HG02870 (cell line): ENCODE measurements around the gene IQSEC1.

Source experiments
- ATAC-seq: cut with Tn5 transposase; IDR thresholded peaks from one replicate; pipeline ENCODE4 v1.9.1; 2021; ENCODE audit warnings: mild to moderate bottlenecking, moderate library complexity; ENCODE audit not compliant: unreplicated experiment

IQSEC1 gene

GRCh38 chr3:12902181-12902999, 170.8 kb downstream of the IQSEC1 start:
- no peak for ATAC-seq

DNA sequence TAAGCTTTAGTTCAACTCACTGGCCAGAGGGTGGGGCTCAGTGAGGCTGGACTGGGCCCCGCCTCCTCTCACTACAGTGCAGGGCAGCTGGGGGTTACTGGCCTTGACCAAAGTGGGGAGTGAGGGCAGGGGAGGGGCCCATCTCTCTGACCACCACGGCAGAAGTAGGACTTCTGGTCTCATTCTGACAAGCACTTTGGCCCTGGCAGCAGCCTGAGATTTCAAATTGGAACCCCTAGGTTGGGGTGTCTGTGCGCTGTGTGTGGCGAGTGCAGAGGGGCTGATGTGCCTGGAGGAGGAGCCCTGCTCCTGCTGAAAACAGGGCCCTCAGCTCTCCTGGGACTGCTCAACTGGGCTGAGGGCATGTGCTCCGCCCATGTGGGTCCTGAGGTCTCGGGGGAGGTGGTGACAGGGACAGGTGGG, 171.6 kb downstream of the IQSEC1 start:
- ATAC-seq = no peak

DNA sequence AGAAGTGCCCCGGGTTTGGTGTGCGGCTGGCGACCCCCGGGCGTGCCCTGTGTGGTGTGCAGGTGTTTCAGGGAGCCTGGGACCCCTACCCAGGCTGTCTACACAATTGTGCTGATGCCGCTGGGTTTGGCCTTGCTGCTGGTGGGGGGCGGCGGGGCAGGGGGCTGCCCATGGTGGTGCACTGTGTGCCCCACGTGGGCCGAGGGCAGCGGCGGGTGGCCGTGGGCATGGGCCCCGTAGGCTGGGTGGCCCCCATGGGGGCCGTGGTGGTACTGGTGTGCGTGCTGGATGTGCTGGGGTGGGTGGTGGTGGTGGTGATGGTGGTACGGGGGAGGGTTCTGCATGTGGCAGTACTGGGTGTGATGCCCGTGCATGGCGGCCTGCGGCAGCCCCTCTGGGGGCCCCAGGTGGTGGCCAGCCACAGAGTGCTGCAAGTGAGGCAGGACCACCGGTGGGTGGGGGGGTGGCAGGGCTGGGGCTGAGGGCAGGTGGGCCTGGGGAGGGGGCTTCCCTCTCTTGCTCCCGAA, 172.3 kb downstream of the IQSEC1 start:
- no peak for ATAC-seq

GRCh38 chr3:12898965-12899755, 174.1 kb downstream of the IQSEC1 start:
- no peak for ATAC-seq

DNA sequence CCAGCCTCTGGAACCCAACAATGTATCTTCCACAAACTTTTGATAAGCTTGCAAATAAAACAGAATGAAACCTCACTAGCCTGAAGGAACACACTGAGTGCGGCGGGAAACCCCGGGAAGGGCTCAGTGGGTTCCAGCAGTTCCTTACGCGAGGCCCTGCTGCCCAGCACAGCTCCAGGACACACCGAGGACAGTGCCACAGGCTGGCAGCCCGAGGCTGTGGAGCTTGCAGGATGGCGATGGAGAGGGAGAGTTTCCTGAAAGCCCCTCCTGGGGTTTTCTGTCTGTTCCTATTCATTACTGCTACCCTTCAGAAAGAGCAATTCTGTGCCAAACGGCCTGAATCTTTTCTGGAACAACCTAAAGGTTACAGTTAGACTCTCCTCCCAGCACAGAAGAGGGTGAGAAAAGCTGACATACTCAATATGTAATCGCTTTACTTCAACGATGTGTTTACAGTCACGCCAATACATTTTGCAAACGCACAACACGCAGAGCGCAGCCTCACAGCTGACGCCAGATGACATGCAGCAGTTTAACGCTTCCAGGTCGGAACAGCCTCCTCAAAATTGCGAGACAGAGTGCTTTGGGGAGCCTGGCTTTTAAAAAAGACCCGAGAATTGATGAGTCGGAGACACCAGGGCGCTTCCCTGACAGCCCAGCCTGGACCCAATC, 174.8 kb downstream of the IQSEC1 start:
- ATAC-seq = no peak

DNA sequence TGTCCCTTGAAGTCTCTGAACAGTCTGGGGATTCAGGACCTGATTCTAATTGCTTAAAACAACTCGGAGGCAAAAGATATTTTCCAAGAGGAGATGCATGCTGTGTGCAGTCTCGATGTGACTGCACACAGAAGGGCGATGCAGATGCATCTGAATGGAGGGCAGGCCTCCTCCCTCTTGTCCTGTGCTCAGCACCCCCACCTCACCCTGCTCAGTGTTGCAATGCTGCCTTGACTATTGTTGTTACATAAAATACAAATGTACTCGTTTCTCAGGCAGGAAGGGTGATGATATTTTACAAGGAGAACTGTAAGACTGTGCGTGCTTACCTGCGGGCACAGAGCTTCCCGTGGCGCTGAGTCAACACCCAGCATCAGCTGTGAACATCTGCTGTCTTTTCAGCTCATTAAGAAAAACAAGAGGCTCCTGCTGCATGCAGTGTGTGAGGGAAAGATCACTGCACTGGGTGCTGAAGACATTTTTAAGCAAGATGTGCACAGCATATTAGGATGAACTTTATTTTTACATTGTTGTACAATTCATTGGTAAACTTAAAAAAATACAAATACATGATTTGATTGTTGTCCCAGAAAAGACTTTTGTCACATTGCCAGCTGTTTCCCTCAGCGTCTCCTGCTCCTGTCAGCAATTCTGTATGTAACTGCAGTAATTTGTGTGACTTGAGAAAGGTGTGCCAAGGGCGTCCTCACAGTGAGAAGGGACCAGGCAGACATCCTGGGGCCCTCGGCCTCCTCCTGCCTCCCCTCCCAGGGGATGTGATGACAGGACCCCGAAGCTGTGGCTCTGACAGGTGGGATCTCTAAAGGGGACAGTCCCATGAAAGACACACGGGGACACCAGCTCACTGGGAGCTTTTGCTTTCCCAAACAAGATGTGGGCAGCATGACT, 175.6 kb downstream of the IQSEC1 start:
- no peak for ATAC-seq

DNA sequence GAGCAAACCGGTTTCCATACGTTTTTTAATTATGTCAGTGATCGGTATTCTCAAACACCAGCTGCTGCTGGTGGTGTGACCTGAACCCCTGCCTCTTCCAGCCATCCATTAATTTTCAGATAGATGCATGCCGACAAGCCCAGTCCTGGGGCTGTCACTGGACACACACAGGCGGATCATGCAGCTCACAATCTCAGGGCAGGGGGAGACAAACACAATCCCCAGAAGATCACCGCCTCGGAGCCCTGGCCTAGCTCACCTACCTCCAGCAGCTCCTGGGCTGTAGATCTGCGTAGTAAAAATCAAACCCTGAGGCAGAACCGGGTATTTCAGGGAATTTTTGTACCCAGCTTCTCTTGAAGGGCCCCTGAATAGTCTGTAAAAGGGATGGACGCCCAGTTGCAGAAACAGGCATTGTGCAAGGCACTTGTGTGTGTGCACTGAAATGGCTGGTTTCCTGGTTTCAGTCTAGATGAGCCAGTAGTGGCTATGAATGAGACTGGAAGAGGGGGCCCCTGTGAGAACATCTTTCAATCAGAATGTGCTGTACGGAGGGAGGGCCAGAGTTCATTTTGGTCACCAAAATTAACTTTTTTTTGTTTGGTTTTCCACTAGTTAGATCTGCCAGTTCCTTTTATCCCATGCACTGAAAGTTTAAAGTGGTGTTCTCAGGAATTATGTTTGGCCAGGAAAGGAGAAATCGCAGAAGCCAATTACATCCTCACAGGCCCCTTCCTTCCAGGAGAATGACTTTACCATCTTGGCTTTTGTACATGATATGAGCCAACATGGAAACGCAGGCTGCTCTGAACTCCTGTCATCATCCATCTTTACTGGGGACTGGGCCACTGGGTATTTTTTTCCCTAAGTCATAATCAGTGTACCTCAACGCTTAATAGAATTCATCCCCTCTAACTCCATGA, 176.9 kb downstream of the IQSEC1 start:
- ATAC-seq = no peak

DNA sequence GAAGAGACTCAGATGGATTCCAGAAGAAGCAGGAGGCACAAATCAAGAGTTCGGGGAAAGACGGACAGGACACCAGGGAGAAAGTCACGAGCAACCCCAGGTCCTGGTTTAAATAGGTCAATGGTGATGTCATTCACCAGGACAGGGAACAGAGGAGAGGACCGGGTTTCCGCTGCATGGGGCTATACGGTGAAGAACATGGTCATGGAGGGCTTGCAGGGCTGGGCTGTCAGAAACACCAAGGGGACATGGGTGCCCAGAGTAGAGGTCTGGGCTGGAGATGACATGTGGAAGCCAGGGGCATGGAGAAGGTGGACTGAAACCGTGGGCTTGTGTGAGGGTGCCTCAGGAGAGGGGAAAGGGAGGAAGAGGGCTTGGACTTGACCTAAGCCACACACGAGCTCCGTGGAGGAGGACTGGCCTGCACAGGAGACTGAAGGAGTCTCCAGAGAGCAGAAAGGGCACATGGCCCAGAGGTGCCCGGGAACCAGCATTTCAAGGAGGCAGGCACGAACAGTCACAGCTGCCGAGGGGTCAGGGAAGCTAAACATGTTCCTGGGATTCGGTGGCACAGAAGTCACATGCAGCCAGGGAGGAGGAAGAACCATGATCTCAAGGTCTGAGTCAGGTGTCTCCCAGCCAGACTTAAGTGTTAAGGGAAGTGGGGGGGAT, 177.7 kb downstream of the IQSEC1 start:
- ATAC-seq = no peak

DNA sequence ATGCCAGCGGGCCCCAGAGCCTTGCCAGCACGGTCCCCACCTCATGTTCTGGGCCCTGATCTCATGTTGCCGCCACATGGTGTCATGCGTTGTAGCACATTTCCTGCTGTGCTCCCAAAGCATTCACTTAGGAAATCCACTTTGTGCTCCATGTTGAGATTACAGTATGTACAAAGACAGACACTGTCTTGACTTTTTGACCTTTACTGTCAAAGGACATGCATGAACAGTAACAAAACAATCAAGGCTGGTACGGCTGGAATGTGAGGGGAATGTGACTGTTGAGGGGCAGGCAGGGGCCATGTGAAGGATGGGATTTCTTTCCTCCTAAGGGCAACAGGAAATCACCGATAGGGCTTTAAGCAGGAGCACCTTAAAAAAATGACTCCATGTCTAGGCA, 178.6 kb downstream of the IQSEC1 start:
- ATAC-seq = no peak

DNA sequence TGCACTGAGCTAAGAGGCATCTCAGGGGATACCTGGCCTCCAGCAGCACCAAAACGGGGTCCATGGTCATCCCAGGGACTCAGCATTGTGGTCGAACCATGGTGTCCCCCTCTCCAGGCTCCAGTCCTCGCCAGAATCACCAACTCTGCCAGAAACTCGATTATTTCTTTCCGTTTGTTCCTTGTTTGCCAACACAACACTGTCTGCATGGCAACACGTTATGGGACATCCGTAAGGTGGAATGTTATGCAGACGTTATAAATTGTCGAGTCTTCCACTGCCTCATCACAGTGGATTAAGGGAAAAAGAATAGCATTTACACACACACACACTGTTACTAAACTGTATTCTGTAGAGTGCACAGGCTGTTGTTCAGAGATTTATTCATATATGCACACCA, 179.4 kb downstream of the IQSEC1 start:
- ATAC-seq = no peak

- no peak for ATAC-seq
Measured at GRCh38 chr3:12893247-12893646, 180.0 kb downstream of the IQSEC1 start.

DNA sequence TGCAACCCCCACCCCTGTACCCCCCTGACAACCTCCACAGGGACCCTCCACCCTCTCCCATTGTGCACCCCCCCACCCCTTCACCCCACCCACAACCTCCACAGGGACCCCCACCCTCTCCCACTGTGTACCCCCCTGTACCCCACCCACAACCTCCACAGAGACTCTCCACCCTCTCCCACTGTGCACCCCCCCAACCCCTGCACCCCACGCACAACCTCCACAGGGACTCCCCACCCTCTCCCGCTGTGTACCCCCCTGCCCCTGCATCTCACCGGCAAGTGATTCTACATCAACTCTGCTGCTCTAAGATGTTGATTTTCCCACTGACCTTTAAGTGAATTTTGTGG, 180.4 kb downstream of the IQSEC1 start:
- ATAC-seq = no peak

- ATAC-seq = no peak
Measured at GRCh38 chr3:12891985-12892839, 181.0 kb downstream of the IQSEC1 start.

GRCh38 chr3:12891391-12891984, 181.7 kb downstream of the IQSEC1 start:
- no peak for ATAC-seq

GRCh38 chr3:12890610-12891390, 182.4 kb downstream of the IQSEC1 start:
- no peak for ATAC-seq

- ATAC-seq = no peak
Measured at GRCh38 chr3:12886736-12887135, 186.5 kb downstream of the IQSEC1 start.
